ENCODE data around the gene FNDC3A. TPM values are rescaled to one million over a fixed set of nuclear protein-coding genes. Genes with fewer than 3 reads are reported as not detected.

FNDC3A gene
- total RNA-seq, 1 donor from 2014 or later: 69.3 TPM

DNA sequence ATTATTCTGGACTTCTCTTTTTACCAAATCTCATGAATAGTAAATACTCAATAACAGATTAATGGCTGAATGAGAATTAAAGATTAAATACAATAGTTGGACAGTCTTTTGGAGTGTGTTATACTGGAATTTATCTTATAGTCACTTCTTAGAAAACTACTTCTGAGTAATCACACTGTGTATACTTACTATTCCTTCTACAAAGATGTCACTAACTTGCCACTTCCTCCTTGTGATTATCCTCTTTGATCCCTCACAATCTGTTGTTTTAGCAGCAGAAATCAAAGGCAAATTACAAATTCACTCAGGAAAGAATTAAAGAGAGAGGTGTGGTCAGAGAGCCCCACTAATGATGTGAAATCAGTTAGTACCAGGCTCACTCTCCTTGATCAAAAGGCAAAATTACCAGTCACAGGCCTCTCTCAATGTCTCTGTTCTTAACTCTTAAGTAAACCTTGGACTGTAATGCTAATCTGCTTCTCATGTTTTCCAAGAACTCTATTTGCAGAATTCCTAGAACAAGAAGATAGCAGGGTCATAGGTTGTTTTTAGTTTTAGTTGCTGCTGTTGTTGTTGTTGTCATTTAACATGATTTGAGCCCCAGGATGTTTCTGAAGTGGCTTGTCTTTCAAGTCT, 37.3 kb upstream of the FNDC3A start:
- DNase-seq (ENCODE audit: low spot score): no peak
- Histone ChIP-seq H3K4me3 (no peak overlapping the region), H3K79me2 (ENCODE audit: low read depth) (no peaks in the 10 kb centered on the region), H3K4me2 (no peak overlapping the region), H3K27ac (no peak overlapping the region), H3F3A (ENCODE audit: low read depth) (no peaks in the 10 kb centered on the region), H3K9me3 (ENCODE audit: low read depth) (no peaks in the 10 kb centered on the region), H2AFZ (replicated peaks) (peak overlapping the region; percentile 23), H3K4me1 (no peaks in the 10 kb centered on the region), H3K27me3 (no peaks in the 10 kb centered on the region), H3K36me3 (no peaks in the 10 kb centered on the region), H3K9ac (no peak overlapping the region), H4K20me1 (ENCODE audit: low read depth) (no peaks in the 10 kb centered on the region)
- Mint-ChIP-seq H3K9me3 (peaks cover 8% of the 10 kb centered on the region), H3K36me3 (no peaks in the 10 kb centered on the region), H3K27me3 (ENCODE audit: insufficient read depth, low read depth) (no peaks in the 10 kb centered on the region), H3K4me3 (no peak overlapping the region), H3K27ac (no peak overlapping the region), H3K4me1 (no peaks in the 10 kb centered on the region)
- TF ChIP-seq EZH2phosphoT487 (IDR thresholded peaks at IDR 0.05) (no peak), EZH2 (IDR thresholded peaks at IDR 0.05) (no peak)
- TF ChIP-seq, protein P1, sequence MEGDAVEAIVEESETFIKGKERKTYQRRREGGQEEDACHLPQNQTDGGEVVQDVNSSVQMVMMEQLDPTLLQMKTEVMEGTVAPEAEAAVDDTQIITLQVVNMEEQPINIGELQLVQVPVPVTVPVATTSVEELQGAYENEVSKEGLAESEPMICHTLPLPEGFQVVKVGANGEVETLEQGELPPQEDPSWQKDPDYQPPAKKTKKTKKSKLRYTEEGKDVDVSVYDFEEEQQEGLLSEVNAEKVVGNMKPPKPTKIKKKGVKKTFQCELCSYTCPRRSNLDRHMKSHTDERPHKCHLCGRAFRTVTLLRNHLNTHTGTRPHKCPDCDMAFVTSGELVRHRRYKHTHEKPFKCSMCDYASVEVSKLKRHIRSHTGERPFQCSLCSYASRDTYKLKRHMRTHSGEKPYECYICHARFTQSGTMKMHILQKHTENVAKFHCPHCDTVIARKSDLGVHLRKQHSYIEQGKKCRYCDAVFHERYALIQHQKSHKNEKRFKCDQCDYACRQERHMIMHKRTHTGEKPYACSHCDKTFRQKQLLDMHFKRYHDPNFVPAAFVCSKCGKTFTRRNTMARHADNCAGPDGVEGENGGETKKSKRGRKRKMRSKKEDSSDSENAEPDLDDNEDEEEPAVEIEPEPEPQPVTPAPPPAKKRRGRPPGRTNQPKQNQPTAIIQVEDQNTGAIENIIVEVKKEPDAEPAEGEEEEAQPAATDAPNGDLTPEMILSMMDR (IDR thresholded peaks at IDR 0.05): no peak

DNA sequence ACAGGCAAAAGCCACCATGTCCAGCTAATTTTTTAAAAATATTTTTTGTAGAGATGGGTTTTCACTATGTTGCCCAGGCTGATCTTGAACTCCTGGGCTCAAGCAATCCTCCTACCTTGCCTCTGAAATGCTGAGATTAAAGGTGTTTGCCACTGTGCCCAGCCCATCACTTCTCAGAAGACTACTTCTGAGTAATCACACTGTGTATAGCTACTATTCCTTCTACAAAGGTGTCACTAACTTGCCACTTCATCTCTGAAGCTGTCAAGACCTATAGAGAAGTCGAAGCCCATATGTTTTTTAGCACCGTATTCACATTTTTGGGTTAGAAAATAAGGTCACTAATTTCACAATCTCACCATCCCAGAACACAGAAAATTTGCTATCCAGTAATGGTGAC, 36.0 kb upstream of the FNDC3A start:
- H3K4me3 Mint-ChIP-seq: no peak overlapping the region

DNA sequence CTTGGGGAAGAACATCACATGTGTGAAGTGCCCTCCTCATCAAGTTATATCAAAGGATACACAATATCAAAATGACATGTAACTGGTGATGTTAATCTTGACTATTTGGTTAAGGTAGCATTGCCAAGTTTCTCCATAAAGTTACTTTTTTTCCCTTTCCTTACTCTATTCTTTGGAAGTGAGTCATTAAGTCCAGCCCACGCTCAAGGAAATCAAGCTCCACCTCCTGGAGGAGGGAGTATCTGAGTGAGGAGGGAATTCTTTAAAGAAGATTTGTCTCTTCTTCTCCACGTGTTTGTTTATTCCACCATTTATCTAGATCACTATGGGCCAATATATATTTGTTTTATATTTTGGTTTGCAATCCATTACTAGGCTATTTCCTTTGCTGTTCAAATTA, 33.6 kb upstream of the FNDC3A start:
- Histone ChIP-seq H3K9ac (no peak overlapping the region), H3K36me3 (no peaks in the 10 kb centered on the region), H3K4me3 (no peak overlapping the region), H3K9me3 (ENCODE audit: low read depth) (no peaks in the 10 kb centered on the region), H3F3A (ENCODE audit: low read depth) (no peaks in the 10 kb centered on the region), H3K79me2 (ENCODE audit: low read depth) (no peaks in the 10 kb centered on the region), H3K4me2 (no peak overlapping the region), H3K27ac (no peak overlapping the region), H2AFZ (replicated peaks) (no peak overlapping the region), H3K4me1 (peaks cover 10% of the 10 kb centered on the region), H4K20me1 (ENCODE audit: low read depth) (no peaks in the 10 kb centered on the region), H3K27me3 (no peaks in the 10 kb centered on the region)
- no peak for DNase-seq (ENCODE audit: low spot score)
- Mint-ChIP-seq H3K4me3 (no peak overlapping the region), H3K4me1 (no peaks in the 10 kb centered on the region), H3K9me3 (no peaks in the 10 kb centered on the region), H3K36me3 (no peaks in the 10 kb centered on the region), H3K27me3 (ENCODE audit: insufficient read depth, low read depth) (no peaks in the 10 kb centered on the region), H3K27ac (no peak overlapping the region)
- no peak for TF ChIP-seq EZH2 (IDR thresholded peaks at IDR 0.05)
- TF ChIP-seq EZH2phosphoT487 (IDR thresholded peaks at IDR 0.05): no peak
- TF ChIP-seq, protein P1 (IDR thresholded peaks at IDR 0.05): no peak

More for the DNA sequence above, 36.0 kb upstream of the FNDC3A start:
- Mint-ChIP-seq H3K36me3 (no peaks in the 10 kb centered on the region), H3K9me3 (peaks cover under 1% of the 10 kb centered on the region), H3K27me3 (ENCODE audit: insufficient read depth, low read depth) (no peaks in the 10 kb centered on the region), H3K4me1 (no peaks in the 10 kb centered on the region), H3K27ac (no peak overlapping the region)
- no peak overlapping the region for H3K27ac ChIP-seq
- H3K27me3 ChIP-seq: no peaks in the 10 kb centered on the region
- H4K20me1 ChIP-seq (ENCODE audit: low read depth): no peaks in the 10 kb centered on the region
- H3K79me2 ChIP-seq (ENCODE audit: low read depth): no peaks in the 10 kb centered on the region
- H3K9me3 ChIP-seq (ENCODE audit: low read depth): no peaks in the 10 kb centered on the region
- DNase-seq (ENCODE audit: low spot score): no peak
- no peaks in the 10 kb centered on the region for H3K36me3 ChIP-seq
- no peak overlapping the region for H2AFZ ChIP-seq (replicated peaks)
- H3K4me1 ChIP-seq: no peaks in the 10 kb centered on the region
- no peak overlapping the region for H3K4me2 ChIP-seq
- no peak for TF ChIP-seq EZH2 (IDR thresholded peaks at IDR 0.05)
- TF ChIP-seq, protein P1 (IDR thresholded peaks at IDR 0.05): no peak
- no peak for TF ChIP-seq EZH2phosphoT487 (IDR thresholded peaks at IDR 0.05)
- H3K9ac ChIP-seq: no peak overlapping the region
- no peak overlapping the region for H3K4me3 ChIP-seq
- no peaks in the 10 kb centered on the region for H3F3A ChIP-seq (ENCODE audit: low read depth)

Measured in neural progenitor cell (in vitro differentiated cells).